Lower leg skin (tissue), 4 donors: ENCODE results near the gene OR2G2. TPM values are rescaled to one million over a fixed set of nuclear protein-coding genes. Genes with fewer than 3 reads are reported as not detected.

Experiments used
- DNase-seq, 2 donors: peaks; one replicate each; pipeline ENCODE4 v3.0.0-alpha.2; 2019; ENCODE audit warnings: low spot score in 2 of 2
- H3K4me3 ChIP-seq: fragments of 200-600 bp; sonication (generic); 2 replicates; pipeline ENCODE4 v1.5.1; 2017; ENCODE audit warnings: mild to moderate bottlenecking, low read depth; ENCODE audit not compliant: poor library complexity, severe bottlenecking
- POLR2A ChIP-seq, 2 donors: fragments of 450-650 bp; IDR thresholded peaks; one replicate each; pipeline ENCODE4 v1.6.1; 2016 to 2017; ENCODE audit warnings: antibody characterized with exemption in 2 of 2, mild to moderate bottlenecking in 1 of 2, moderate library complexity in 1 of 2
- WGBS, 2 donors: methylation state at CpG; one replicate each; pipeline ENCODE4 v1.1.5; 2018; 5-methylcytosine and 5-hydroxymethylcytosine counted together
- intact Hi-C: fragments of 100-400 bp; cut with DNase I; formaldehyde crosslinking; loops from one replicate; pipeline ENCODE4 v1.15.0; 2023; ENCODE audit warnings: low total_unique reads
- total RNA-seq, 4 donors: library from RNA; depleted of rRNA; stranded (reverse); fragments of >200 nt; gene quantifications; one replicate each; pipeline ENCODE4 v1.1.0, GENCODE V29; 2016
- TF ChIP-seq, protein P1 (sequence below), 3 donors: fragments of 450-650 bp; IDR thresholded peaks; one replicate each; pipeline ENCODE4 v1.5.1; 2016; ENCODE audit warnings: antibody characterized with exemption in 3 of 3, mild to moderate bottlenecking in 3 of 3, moderate library complexity in 2 of 3

Gene OR2G2
- total RNA-seq, 4 donors from 2014 or later, result not detected

DNA sequence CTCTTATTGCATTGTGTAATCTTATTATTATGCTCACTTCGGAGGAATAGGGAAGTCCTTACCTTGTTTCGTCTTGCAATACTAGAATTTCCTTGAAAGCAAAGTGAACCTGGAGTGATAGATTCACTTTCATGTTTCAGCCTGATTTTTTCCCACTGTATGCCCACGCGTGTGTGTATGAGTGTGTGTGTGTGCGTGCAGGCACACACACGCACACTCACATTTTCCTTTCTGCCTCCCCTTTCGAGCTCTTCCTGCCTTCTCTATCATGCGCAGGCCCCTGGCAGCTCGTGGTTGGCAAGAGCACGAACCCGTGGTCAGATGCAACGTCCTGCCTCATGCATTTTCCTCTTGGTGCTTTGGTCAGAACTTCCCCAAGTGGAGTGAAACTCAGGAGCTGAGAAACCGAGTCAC lies 39.4 kb upstream of the OR2G2 start, which contains the start of gene GCSAML:
TSS of gene GCSAML (plus strand) at position 366 of the 414 bp plus-strand sequence. CDS start 58 bp downstream, outside the sequence.
- no peak for DNase-seq
- intact Hi-C loops, result no loop called here
- no peak within 1 kb of the TSS for H3K4me3 ChIP-seq
- 70 to 73% methylated on average over 13 of the region's 13 CpGs for WGBS, 2 donors
- TF ChIP-seq POLR2A (IDR thresholded peaks at IDR 0.05), result no peak
- TF ChIP-seq, protein P1, sequence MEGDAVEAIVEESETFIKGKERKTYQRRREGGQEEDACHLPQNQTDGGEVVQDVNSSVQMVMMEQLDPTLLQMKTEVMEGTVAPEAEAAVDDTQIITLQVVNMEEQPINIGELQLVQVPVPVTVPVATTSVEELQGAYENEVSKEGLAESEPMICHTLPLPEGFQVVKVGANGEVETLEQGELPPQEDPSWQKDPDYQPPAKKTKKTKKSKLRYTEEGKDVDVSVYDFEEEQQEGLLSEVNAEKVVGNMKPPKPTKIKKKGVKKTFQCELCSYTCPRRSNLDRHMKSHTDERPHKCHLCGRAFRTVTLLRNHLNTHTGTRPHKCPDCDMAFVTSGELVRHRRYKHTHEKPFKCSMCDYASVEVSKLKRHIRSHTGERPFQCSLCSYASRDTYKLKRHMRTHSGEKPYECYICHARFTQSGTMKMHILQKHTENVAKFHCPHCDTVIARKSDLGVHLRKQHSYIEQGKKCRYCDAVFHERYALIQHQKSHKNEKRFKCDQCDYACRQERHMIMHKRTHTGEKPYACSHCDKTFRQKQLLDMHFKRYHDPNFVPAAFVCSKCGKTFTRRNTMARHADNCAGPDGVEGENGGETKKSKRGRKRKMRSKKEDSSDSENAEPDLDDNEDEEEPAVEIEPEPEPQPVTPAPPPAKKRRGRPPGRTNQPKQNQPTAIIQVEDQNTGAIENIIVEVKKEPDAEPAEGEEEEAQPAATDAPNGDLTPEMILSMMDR (IDR thresholded peaks at IDR 0.05), result no peak

DNA sequence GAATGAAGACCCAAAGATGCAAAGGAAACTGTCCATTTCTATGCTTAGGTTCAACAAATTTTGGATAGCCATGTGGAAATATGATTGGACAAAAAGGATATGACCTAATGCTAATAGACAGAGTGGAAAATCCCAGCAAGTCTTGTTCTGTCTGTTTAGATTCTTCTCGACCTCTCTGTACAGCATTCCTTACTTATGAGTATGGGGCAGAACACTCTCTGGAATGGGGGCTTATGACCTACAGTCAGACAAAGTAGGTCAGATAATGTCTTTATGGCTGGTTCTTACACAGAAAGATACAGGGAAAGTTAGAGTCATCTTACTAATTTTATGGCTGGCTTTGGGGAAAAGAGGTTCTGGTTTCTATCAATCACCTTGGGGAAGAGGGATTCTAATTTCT lies 36.4 kb upstream of the OR2G2 start:
- intact Hi-C loops, result no loop called here
- TF ChIP-seq POLR2A (IDR thresholded peaks at IDR 0.05), result no peak
- TF ChIP-seq, protein P1 (IDR thresholded peaks at IDR 0.05), result no peak
- 26 to 37% methylated on average over 1 of the region's 1 CpG for WGBS, 2 donors
- DNase-seq, result no peak
- H3K4me3 ChIP-seq, result no peak overlapping the region

DNA sequence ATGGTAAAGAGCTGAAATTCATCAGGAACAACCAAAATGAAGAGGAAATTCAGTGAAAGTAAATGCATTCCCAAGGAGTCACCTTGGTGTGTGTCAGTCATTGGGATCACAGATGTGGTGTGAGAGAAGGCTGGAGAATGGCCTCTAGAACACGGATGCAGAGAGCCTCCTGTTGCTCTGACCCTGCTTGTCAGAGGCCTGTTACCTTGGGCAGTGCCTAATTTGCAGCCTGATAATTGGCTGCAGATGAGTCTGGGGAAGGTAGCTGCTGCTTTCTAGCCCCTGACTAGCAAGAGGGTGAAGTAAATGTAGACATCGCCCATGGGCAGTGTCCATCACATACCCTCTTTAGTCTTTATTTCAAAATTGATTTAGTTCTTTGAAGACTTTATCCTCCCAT lies 35.9 kb upstream of the OR2G2 start:
- H3K4me3 ChIP-seq, result no peak overlapping the region
- intact Hi-C loops, result no loop called here
- 59 to 61% methylated on average over 2 of the region's 2 CpGs for WGBS, 2 donors
- DNase-seq, result no peak
- TF ChIP-seq, protein P1 (IDR thresholded peaks at IDR 0.05), result no peak
- TF ChIP-seq POLR2A (IDR thresholded peaks at IDR 0.05), result no peak

DNA sequence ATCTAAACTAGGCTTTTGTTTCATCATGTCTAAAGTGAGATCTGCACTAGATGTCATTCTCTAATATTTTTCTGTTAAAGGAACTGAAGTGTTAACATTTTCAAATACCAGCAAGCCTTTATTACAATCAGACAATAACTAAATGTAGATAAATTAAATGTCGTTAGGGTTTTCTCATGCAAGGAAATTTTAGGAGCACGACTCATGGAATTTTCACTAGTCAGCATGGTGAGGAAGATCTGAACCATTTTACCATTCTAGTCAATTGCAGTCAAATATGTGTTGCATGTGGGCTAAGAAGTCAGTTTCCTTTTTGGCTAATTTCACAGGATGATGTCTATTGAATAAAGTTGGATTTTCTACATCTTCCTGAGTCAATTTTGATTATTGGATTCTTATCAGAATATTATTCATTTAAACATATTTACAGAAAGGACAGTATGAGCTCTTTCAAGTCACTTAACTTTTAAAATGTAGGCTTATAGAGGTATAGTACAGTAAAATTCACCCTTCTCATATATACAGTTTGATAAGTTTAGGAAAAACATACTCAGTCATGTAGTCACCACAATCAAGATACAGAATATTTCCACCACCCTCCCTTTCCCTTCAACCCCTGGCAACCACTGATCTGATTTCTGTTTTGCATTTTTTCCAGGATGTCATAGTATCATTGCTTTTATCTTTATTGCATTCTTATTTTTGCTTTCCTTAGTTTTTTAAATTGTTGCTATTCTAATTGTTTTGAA lies 30.1 kb upstream of the OR2G2 start:
- TF ChIP-seq, protein P1 (IDR thresholded peaks at IDR 0.05), result no peak
- no peak for TF ChIP-seq POLR2A (IDR thresholded peaks at IDR 0.05)
- intact Hi-C loops, result no loop called here
- no peak for DNase-seq
- WGBS, 2 donors, result 73 to 74% methylated on average over 2 of the region's 2 CpGs
- H3K4me3 ChIP-seq, result no peak overlapping the region

DNA sequence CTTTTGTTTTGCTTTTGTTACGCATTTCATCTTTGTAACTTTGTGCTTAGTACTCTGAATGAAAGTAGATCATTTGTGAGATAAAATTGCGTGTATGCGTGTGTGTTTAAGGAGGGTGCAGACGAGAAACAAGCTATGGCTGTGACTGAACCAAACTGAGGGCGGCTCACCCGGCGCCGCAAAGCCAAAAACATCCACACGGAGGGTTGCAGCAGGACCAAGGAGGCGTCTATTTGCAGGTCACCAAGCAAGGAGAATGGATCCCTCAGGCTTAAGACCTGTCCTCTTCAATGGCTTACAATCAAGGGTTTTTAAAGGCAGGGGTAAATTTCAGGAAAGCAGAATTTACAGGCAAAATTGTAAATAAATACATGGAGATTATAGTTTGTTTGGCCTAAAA lies 26.4 kb upstream of the OR2G2 start:
- no peak overlapping the region for H3K4me3 ChIP-seq
- TF ChIP-seq, protein P1 (IDR thresholded peaks at IDR 0.05), result no peak
- TF ChIP-seq POLR2A (IDR thresholded peaks at IDR 0.05), result no peak
- WGBS, 2 donors, result 67 to 70% methylated on average over 10 of the region's 10 CpGs
- DNase-seq, result no peak
- intact Hi-C loops, result no loop called here

DNA sequence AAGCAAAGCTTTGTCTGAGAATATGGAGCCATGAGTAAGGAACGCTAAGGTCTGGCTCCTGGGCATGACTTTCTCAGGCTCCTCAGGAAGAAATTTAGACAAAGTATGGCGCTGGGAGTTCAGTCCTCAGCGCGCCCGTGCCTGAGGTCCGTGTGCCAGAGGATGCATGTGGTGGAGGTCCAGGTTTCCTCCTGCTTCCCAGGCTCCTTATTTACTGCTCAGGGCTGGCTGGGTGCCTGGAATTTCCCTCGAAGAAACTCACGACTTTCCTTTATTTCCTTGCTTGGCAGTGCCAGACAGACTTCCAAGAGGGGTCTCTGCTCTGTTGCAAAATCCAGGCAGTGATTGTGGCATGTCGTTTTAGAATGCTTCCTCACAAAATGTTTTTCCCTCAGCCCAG lies 26.0 kb upstream of the OR2G2 start:
- TF ChIP-seq POLR2A (IDR thresholded peaks at IDR 0.05), result no peak
- TF ChIP-seq, protein P1 (IDR thresholded peaks at IDR 0.05), result no peak
- 64 to 66% methylated on average over 9 of the region's 9 CpGs for WGBS, 2 donors
- intact Hi-C loops, result no loop called here
- no peak for DNase-seq
- no peak overlapping the region for H3K4me3 ChIP-seq
